K562 treated with DMSO at 1 percent for 12 hours (cell line): ENCODE data around the gene ZNF558. TPM values are rescaled to one million over a fixed set of nuclear protein-coding genes. Genes with fewer than 3 reads are reported as not detected.

Source experiments
- total RNA-seq: library from RNA; unstranded; fragments of 300-600 nt; gene quantifications from 2 replicates; pipeline ENCODE4 v1.2.3, GENCODE V29; 2022; ENCODE audit not compliant: insufficient read depth

ZNF558 gene
- 8.2 and 19.8 TPM in 2 replicates for total RNA-seq

DNA sequence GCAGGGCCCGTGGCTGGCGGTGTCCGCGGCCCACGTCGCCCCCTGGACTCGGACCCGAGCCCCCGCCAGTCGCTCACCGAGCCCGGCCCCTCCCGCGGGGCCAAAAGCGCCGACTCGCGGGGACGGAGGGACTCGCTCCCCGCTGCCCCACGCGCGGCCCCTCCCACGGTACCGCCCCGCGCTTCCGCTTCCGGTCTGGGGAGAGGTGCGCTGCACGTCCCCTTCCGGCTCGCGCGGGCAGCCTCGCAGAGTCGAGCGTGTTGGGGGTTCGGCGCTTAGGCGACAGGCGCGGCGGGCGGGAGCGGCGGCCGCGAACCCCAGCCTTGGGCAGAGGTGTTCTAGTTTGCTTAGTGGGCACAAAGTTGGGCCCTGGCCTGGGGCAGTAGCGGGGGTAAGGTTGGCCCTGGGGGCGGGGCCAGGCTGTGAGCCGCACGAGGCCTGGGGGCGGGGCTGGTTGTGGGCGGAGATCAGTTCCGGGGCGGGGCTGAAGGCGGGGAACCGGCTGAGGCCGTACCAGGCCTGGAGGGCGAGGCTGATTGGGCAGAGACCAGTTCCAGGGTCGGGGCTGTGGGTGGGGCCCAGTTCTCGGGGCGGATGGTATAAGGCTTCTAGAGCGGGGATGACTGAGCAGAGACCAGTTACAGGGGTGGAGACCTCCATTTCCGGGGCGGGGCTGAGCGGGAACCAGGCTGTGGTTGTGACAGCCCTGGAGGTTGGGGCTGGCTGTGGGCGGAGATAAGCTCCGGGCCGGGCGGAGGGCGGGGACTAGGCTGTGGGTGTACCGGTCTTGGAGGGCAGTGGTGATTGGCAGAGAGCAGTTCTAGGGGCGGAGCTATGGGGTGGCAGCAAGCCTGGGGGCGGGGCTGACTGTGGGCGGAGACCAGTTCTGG lies at the start of gene ZNF558, which contains the start of gene MBD3L1:
Gene ZNF558 (minus strand): TSS at position 173 of the 890 bp plus-strand sequence. CDS start 9,645 bp downstream, outside the sequence.
Gene MBD3L1 (plus strand): TSS at position 246 of the 890 bp plus-strand sequence. CDS start 10,302 bp downstream, outside the sequence.

Other genes with a start within 250 kb of the ZNF558 start
- gene ADAMTS10, start 221.6 kb downstream of the ZNF558 start, total RNA-seq: 0.41 TPM in 1 of 2 replicates, not detected in the other
- gene NFILZ, start 201.7 kb downstream of the ZNF558 start, total RNA-seq: not detected in 2 replicates
- not detected in 2 replicates for gene ACTL9, start 133.5 kb downstream of the ZNF558 start, total RNA-seq
- not detected in 2 replicates for gene OR2Z1, start 110.7 kb downstream of the ZNF558 start, total RNA-seq
- not detected in 2 replicates for gene MBD3L1, start 73 bp upstream of the ZNF558 start, total RNA-seq
- gene MUC16, start 178.1 kb upstream of the ZNF558 start, total RNA-seq: not detected in 2 replicates